Activated effector memory CD4-positive, alpha-beta T cell treated with anti-CD3 and anti-CD28 coated beads, Interleukin-2, amount 50 U/mL, for 16 hours (primary cell): ENCODE measurements around the gene MGAT4A.

ENCODE experiments used
- DNase-seq: peaks from one replicate; pipeline ENCODE4 v3.0.0-alpha.2; 2020

MGAT4A gene

DNA sequence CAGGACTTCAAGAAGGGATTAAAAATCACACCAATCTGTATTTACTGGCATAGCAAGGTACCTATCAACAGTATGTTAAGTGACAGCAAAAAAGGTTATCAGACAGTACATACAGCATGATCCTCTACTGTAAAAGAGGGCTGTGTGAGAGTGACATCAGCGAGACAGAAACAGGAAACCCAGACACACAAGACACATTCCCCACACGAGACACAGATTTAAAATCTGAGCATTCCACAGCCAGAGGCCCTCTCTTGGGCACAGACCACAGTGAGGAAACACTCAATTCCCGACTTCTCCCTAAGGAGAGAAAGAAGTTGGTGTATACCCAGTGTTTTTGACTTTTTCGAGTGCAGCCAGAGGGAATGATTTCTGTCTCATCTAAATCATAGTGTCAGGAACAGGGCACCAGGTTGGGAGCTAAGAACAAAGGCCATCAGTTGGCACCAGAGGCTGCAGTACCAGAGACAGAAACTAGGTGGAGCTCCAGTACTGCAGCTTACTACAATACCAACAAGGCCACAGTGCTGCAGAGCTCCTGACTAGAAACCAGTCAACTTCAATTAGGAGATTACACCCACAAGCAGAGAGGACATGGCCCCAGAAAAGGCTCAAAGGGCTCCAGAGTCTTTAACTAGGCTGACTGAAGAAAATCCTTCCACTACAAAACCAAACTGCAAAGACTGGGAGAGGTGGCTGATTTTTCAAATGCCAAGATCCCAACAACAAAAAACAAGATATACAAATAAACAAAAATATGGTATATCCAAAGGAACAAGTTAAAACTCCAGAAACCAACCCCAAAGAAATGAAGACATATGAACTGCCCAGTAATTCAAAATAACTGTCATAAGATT, 81.6 kb downstream of the MGAT4A start:
- peak; percentile 90 for DNase-seq

DNA sequence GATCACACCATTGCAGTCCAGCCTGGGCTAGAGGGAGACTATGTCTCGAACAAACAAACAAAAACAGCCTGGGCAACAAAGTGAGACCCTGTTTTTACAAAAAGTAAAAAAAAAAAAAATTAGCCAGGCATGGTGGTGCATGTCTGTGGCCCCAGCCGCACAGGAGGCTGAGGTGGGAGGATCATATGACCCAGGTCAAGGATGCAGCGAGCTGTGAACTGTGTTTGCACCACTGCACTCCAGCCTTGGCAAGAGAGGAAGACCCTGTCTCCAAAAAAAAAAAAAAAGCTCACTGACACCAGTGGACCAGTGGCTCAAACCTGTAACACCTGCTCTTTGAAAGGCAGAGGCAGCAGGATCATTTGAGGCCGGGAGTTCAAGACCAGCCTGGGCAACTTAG, 82.5 kb downstream of the MGAT4A start:
- no peak for DNase-seq

DNA sequence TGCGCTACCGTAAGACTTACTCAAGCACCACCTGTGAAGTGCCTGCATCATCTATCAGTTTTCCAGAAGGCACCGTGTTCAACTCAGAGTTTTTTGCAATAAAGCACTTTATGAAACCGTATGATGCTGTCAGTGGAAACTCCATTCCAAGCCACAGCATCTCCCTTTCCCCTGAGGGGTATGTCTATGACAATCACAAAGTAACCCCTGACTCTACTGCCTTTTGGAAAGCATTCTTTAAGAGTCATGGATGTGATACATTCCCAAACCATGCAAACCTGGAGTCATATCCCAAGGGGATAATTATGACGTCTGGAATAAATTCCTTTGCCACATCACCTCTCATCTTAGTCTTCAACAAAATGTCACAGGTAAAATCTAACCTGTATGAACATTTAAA, 83.3 kb downstream of the MGAT4A start:
- no peak for DNase-seq

DNA sequence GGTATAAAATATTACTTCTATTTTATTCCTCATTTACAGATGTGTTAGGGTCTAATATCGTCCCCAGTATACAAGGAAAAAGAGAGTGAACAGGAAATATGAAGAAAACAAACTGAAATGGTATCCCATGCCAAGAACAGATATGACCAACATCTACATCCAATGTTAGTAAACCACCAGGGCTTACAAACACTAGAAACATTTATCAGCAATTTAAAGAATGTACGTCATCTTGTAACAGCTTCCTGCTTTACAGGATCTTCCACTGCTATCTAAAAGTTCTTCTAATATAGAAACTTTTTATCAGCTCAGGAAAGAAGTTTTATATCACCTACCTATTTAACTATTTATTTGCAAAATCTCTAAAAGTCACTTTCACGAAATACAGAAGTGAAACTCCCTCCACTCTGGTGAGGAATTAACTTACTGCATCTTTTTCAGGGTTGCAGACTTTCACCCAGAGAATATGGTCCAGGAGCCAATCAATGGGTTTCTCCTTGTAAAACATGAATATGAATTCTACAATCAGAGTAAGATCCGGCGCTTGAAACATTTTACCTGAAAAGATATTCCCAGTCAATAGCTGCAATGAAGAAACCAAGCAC, 87.3 kb downstream of the MGAT4A start:
- no peak for DNase-seq

DNA sequence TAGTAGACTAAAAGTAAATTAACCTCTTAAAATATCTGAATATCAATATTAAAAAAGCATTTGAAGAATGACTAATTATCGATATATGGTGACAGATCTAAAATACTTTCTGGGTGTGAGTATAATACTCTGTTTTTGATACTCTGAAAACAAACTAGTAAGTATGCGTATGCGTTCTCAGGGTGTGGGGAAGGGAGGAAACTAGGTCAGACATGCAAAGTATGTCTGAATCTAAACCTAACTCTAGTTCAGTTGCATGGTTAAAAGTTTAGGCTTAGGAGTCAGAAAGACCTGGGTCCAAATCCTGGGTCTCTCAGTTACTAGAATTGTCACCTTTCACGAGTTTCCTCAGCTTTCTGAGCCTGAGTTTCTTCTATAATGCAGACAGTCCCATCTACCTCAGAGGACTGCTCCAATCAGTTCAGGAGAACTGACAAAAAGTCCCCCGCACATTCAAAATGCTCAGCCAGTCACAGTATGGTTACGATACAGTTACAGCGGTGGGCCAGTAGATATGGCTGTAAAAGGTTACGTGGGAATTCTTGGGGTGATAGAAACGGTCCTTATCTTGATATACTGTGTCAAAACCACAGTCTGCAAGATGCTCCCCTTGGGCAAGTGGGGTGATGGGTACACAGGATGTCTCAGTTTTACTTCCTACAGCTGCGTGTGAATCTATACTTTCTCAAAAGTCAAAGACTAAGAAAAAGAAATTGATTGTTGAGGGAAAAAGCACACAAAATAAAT, 93.4 kb downstream of the MGAT4A start:
- DNase-seq: peak; percentile 72

DNA sequence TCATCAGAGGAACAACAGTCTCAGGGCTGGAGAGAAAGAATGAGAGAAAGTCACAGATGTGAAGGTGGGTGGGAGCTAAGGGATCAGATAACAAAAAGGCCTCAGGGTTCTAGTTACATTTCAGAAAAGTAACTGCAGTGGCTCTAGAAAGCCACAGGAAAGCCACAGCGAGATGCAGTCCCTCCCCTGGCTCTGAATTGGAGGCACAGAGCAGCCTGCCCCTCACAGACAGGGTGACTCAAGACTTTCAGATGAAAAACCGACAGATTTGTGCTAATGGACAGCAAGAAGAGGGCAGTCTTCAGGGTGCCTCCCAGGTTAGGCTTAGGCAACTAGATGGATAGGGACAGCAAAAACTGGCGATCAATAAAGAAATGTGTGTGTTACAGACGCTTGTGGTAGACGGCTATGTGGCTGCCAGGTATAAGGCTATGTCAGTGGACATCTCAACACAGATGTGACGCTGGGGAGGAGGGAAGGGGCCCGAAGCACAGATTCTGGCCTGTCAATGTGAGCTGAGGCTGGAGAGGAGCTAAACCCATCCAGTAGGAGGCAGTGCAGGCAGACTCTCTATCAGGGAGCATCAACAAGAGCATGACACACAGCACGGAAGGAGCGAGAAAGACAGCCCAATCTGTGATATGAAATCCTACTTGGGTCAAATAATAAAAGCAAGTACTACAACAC, 96.4 kb downstream of the MGAT4A start:
- peak; percentile 78 for DNase-seq

DNA sequence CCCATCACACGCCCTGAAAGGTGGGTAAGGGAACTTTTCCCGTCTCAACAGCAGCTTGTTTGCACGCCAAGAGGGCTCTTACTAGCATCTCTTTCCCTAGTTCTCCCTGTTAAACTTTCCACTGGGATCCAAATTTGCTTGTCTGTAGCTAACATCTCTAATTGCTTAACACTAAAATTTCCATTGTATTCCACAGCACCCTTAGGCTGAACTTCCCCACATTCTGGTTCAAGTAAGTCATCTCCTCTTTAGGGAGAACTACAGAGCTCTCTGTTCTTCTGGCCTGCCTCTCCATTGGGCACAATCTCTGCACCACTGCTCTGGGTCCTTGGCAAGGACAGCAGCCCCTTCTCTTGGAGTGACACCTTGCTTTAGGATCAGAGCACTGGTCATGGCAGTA, 98.6 kb downstream of the MGAT4A start:
- DNase-seq: no peak

DNA sequence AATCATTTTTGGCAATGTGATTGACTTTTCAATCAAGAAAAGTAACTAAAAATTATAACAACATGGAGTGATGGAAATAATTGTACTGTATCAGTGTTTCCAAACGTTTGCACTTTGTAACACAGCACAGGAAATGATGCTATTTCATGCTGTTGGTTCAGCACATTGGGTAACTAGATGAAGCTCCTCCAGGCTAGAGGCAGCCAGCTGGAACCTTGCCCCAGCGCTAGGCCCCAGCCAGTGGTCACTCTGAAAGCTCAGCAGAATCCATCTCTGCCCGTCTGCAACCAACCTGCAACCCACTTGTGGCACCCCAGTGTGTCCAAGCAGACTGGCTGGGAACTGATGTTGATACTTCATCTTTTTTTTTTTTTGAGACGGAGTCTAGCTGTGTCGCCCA, 107.3 kb downstream of the MGAT4A start:
- DNase-seq: no peak

DNA sequence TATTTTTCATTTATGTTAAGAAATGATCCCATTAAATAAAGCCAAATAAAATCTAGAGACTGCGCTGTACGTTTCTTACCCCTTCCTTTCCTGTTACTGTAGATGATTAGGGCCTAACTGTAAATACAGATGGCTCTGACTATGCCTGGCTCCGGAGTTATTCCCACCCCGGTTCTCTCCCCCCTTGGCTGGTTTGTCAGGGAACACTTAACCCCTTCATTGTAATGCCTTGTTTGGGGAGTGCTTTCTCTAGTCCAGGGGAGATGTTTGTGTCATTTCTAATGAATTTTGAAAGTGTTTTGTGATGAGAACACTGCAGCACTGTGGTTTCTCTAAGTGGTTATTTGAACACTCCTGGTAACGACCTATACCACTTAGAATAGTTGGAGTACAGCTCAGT, 113.8 kb downstream of the MGAT4A start:
- DNase-seq: no peak

DNA sequence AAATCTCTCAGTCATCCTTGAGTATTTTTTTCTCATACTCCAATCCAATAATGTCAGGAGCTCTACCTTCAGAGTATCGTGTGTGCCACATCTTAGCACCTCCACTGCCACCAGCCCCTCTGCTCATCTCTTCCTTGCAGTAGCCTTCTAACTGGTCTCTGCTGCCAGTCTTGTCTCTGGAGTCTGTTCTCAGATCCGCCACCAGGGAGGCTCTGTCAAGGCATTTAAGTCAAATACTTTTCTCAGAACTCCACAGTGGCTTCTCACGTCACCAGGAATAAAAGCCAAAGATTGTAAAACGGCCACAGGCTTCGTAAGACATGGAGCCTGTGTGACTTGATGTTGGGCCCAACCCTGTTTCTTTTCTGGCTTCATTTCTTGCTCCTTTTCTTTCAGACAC, 115.5 kb downstream of the MGAT4A start:
- no peak for DNase-seq

DNA sequence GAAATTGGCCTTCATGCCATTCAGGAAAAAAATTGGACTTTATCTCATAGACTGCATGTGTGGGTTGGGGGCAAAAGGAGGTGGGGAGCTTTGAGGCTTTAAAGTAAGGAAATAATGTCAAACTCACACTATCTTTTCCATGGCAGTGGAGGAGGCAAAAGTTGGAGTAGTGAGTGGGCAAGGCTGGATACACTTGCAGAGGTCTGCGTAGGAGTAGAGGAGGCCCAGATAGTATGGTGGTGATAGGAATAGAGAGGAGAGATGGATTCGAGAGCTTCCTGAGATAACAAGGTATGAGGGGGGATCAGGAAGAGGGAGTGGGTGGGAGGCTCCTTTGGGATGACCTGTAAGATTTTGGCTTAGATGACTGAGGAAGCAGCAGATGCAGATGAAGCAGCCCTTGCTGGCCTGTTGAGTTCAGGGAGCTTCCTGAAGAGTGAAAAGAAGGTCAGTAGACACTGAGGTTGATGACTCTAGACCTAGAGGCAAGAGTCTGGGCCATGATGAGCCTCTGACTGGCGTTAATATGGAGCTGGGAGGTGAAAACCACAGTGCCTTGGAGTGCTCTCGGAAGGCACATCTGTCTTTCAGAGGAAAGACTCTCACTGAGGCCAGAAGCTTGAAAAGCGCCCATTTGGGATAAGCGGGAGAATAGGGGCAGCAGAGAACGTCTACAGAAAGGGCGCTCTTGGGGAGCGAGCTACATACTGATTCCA, 116.8 kb downstream of the MGAT4A start:
- no peak for DNase-seq

DNA sequence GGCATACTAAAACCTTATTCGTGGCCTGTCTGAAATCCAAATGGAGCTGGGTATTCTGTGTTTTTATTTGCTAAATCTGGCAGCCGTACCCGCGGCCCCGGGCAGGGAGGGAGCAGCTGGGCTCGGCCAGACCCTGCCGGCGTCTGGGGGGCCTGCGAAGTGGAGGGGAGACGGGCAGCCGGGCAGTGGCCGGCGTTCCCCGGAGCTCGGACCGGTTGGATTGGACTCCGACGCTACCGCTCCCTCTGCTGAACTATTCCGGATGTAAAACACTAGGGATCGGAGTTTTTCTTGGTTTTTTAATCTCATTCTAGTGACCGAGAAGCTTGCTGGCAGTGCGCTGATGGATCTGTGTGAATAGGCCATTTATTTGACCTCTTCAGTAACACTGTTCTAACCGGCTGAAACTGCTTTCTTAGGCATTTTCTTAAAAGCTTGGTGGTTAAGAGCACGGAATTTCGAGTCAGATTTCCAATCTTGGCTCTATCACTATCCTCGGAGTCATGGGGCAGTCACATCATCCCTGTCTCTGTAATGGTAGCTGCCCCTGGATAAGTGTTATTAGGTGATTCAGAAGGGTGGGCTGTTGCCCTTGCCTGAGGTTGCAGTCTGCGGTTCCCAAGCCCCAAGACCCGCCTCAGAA, 121.8 kb downstream of the MGAT4A start:
- DNase-seq: no peak

DNA sequence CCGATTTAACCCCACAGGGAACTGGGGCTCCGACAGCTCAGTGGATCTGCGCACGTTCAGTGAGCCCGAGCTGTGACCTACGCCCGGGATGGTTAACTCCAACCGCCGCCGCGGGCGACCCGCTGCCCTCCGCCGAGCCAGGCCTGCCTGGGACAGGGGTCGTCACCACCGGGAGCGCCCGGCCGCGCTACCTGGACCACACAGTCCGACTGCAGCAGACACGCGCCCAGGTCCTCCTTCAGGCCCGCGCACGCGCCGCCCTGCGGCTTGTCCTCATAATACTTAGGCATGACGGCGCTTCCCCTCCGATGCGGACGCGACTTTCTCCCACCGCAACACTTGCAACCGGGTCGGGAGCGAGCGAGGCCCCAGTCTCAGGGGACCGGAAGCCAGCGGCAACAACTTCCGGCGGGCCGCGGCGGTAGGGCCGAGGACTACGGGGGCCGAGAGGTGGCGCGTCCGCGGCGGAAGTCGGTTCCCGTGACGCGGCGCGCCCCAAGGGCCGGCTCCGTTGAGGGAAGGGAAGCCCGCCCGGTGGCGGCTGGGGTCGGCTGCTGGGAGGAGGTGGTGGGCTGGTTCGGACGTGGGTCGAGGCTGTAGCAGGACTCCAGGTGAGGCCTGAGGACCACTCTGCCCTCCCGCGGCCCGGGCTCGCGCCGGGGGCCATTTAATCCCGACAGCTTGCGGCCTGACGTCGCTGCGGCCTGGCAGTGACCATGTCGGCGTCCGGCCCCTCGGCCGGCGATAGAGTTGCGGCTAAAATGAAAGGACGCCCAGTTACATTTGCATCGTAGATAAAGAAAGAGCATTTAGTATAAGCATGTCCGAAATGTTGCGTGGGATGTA, 122.6 kb downstream of the MGAT4A start, which contains the start of the genes COA5 and UNC50:
Gene COA5, minus strand, starts transcription at position 397 of the 846 bp plus-strand sequence. Its CDS starts 107 bp downstream, at position 290.
Gene UNC50, plus strand, starts transcription at position 474 of the 846 bp plus-strand sequence. CDS start 1,171 bp downstream, outside the sequence.
- DNase-seq: peak; percentile 97

DNA sequence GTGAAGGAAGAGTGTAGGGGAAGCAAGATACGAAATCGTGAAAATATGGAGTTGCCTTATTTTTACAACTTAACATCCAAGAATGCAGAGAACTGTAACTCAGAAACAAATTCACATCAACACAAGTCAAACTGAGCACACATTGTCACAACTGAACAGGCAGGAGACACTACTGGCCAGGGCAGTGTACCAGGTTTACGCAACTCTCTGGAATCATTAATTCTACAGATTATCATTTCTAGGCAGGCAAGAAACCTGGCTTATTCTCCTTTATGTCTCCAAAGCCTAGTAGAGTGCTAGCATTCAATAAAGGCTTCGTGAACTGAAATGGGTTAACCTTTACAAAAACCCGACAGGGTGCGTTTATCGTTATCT, 123.2 kb downstream of the MGAT4A start:
- DNase-seq: no peak

DNA sequence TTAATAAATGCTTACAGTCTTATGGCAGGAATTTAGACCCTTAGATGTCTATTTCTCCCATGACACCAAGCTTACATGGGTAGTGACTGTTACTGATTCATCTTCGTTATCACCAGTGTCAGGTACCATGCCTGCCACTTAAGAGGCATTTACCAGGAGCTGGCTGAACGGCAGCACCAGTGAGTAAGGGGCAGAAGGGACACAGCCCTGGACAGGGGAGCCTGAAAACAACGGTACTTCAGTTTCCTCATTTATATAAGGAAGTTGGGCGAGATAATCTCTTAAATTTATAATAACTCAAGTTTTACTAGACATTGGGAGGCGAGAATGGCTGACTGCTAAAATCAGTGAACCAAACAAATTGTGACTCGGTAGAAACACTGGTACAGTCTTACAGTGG, 123.8 kb downstream of the MGAT4A start:
- DNase-seq: no peak

DNA sequence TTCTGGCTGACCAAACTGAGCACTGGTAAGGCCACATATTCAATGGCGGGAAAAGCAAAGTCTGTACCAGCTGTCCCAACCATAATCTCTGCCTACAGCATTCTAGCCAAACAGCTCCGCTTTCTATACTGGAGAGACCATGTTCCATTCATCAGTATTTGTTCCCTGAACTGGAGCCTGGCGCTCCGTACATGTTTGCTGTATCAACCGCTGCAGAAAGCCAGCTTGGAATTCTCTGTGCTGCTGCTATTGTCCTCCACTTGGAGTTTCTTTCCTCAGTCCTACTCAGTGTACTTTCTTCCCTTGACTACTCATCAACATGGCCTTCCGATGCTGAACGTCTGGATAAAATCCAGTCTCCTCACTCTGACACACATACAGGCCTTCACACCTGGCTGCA, 124.5 kb downstream of the MGAT4A start:
- DNase-seq: no peak

DNA sequence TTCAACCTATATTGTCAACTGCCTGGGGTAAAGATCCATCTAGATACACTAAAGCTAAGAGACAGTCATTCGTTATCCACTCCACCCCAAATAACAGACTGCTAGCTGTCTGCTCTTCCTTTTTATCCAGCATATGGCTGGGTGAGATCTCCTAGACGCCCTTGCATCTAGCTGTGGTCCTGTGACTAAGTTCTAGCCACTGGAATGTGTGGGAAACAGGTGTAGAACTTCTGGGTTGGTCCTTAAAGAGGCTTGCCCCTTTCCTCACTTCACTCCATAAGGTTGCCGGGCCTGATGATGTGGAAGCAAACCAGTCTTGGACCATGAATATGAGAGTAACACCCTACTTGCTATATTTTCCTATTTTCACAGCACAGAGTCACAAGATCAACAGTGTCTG, 125.9 kb downstream of the MGAT4A start:
- DNase-seq: no peak

DNA sequence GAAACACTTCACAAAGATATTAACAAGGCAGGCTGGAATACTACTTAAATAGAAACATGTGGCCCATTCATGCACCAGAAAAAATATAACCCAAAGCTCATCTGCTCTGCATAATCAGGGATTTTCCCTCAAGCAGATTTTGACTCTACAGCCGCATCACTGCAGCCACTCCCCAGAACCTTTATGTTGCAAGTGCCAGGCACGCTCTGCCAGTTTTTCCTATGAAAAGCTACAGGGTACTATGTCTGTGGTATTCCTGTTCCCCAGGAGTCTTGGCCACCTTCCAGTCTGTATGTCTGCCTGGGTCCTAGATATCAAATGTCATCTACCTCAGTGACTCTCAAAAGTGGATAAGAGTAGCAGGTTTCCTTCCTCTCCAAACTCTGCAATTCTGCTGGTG, 126.4 kb downstream of the MGAT4A start:
- no peak for DNase-seq

DNA sequence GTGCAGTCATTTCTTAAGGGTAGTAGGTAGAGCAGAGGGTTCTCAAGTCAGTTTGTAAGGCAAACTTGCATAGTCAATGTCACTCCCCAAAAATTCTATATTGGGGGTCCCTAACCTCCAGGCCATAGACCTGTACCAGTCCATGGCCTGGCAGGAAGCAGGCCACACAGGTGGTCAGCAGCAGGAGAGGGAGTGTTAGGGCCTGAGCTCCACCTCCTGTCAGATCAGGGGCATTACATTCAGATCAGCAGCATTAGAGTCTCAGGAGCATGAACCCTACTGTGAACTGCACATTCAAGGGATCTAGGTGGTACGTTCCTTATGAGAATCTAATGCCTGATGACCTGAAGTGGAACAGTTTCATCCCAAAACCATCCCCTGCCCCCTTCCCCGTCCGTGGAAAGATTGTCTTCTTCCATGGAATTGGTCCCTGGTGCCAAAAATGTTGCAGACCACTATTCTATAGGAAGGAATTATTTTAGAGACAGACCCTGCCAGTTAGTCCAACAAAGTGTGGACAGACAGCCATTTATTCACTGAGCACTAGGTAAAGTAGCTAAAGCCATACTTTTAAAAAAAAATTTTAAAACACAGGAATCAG, 129.3 kb downstream of the MGAT4A start:
- no peak for DNase-seq

DNA sequence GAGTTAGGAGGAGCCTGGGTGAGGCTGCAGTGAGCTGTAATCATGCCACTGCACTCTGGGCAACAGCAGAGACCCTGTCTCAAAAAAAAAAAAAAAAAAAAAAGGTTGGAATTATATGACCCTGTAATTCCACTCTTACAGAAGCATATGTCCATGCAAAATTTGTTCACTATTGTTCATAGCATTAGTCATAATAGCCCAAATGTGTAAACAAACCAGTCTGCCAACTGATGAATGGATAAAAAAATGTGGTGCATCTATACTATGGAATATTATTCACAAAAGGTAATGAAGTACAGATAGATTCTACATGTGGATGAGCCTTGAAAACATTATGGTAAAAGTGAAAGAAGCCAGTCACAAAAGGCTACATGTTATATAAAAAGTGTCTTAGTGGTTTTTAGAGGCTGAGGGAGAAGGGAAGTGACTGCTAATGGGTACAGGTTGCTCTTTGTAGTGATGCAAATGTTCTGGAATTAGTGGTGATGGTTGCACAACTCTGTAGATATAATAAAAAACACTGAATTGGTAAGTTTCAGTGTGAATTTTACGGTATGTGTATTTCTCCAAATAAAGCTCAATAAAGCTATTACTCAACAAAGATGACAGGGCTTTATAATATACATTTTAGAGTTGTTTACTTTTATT, 132.0 kb downstream of the MGAT4A start:
- DNase-seq: no peak
